K562 (cell line): Measurements from ENCODE around the gene PPARD.

Source experiments
- CC2D1A ChIP-seq: fragments of 450-650 bp; IDR thresholded peaks from 2 replicates; pipeline ENCODE4 v1.6.1; 2017; ENCODE audit warnings: mild to moderate bottlenecking
- CHD2 ChIP-seq: IDR thresholded peaks from 2 replicates; pipeline ENCODE4 v1.6.1; 2011; ENCODE audit warnings: low read depth, low read length
- CREB3L1 ChIP-seq: fragments of 450-650 bp; IDR thresholded peaks from 2 replicates; pipeline ENCODE4 v1.6.1; 2014; ENCODE audit warnings: low read depth, mild to moderate bottlenecking, moderate library complexity, borderline replicate concordance
- E2F6 ChIP-seq, 2 experiments: IDR thresholded peaks; 2 replicates each; pipeline ENCODE4 v1.6.1; 2011; ENCODE audit warnings: borderline replicate concordance in 1 of 2, control low read depth in 1 of 2, low read depth in 1 of 2, low read length in 1 of 2, mild to moderate bottlenecking in 1 of 2, mixed read lengths in 1 of 2, moderate library complexity in 1 of 2; ENCODE audit not compliant: insufficient read depth in 1 of 2, insufficient read length in 1 of 2, poor library complexity in 1 of 2, severe bottlenecking in 1 of 2; ENCODE audit errors: extremely low read depth in 1 of 2
- FOXP4 ChIP-seq: sonication (generic); formaldehyde crosslinking; IDR thresholded peaks from 2 replicates; pipeline ENCODE4 v1.8.0; 2022; ENCODE audit warnings: mild to moderate bottlenecking, missing genetic modification reagents, borderline replicate concordance
- JUNB ChIP-seq: fragments of 450-650 bp; formaldehyde crosslinking; conservative IDR thresholded peaks from 2 replicates; pipeline ENCODE4 v1.4.0; 2020; ENCODE audit warnings: mild to moderate bottlenecking
- LEF1 ChIP-seq: fragments of 450-650 bp; IDR thresholded peaks from 2 replicates; pipeline ENCODE4 v1.6.1; 2016; ENCODE audit warnings: mild to moderate bottlenecking
- PCBP2 ChIP-seq: fragments of 200-400 bp; formaldehyde crosslinking; IDR thresholded peaks from 2 replicates; pipeline ENCODE4 v1.6.1; 2018; ENCODE audit warnings: low read length, low read depth, mild to moderate bottlenecking, moderate library complexity; ENCODE audit not compliant: poor library complexity, severe bottlenecking
- POLR2A ChIP-seq: fragments of 450-650 bp; conservative IDR thresholded peaks from 2 replicates; pipeline ENCODE4 v1.6.1; 2016
- TCF7 ChIP-seq: sonication (generic); IDR thresholded peaks from 2 replicates; pipeline ENCODE4 v1.6.1; 2016; ENCODE audit warnings: antibody characterized with exemption, borderline replicate concordance
- USF2 ChIP-seq: sonication (generic); formaldehyde crosslinking; IDR thresholded peaks from 2 replicates; pipeline ENCODE4 v1.5.0; 2020; ENCODE audit warnings: missing genetic modification reagents
- ZBTB40 ChIP-seq, 2 experiments: fragments of 450-650 bp in 1 of 2; sonication (generic) in 1 of 2; formaldehyde crosslinking in 1 of 2; IDR thresholded peaks; 2 replicates each; pipeline versions ENCODE4 v1.7.1 to v1.9.0; 2016 to 2022; ENCODE audit warnings: inconsistent platforms in 1 of 2, mild to moderate bottlenecking in 1 of 2, missing genetic modification reagents in 1 of 2
- ZKSCAN3 ChIP-seq: fragments of 250-450 bp; sonication (Bioruptor Pico); IDR thresholded peaks from 2 replicates; pipeline ENCODE4 v1.4.0; 2020
- ZNF274 ChIP-seq: IDR thresholded peaks from 2 replicates; pipeline ENCODE4 v1.6.1; 2011; ENCODE audit warnings: low read depth, mild to moderate bottlenecking, low read length, moderate library complexity, borderline replicate concordance

GRCh38 chr6:35310265-35310831 lies 32.0 kb upstream of the PPARD start:
- TF ChIP-seq TCF7, result no peak
- no peak for TF ChIP-seq PCBP2
- TF ChIP-seq ZNF274, result no peak
- TF ChIP-seq CREB3L1, result no peak
- TF ChIP-seq LEF1, result no peak
- TF ChIP-seq JUNB, result no peak
- no peak for TF ChIP-seq CC2D1A
- TF ChIP-seq FOXP4 (CRISPR knock-in tag), result no peak
- no peak for TF ChIP-seq ZKSCAN3 (CRISPR knock-in tag)
- TF ChIP-seq E2F6 (IDR thresholded peaks at IDR 0.05; ENCODE audit: borderline replicate concordance in 1 of 2, extremely low read depth in 1 of 2, insufficient read depth in 1 of 2, insufficient read length in 1 of 2, low read depth in 1 of 2, low read length in 1 of 2, poor library complexity in 1 of 2, severe bottlenecking in 1 of 2), result no peak
- TF ChIP-seq POLR2A, result no peak
- no peak for TF ChIP-seq USF2 (CRISPR knock-in tag)
- TF ChIP-seq ZBTB40 (IDR thresholded peaks at IDR 0.05), result no peak
- TF ChIP-seq ZBTB40 (CRISPR knock-in tag; IDR thresholded peaks at IDR 0.05), result no peak
- no peak for TF ChIP-seq CHD2
